NCI-H187 (cell line): ENCODE data around the gene PCDH9.

Experiments used
- DNase-seq, 2 experiments: peaks; one replicate each; lab custom pipeline; 2025; lab: John Stamatoyannopoulos, UW

Gene PCDH9

GRCh38 chr13:66397133-66397532, 833.0 kb downstream of the PCDH9 start:
- no peak for DNase-seq

- no peak for DNase-seq
Measured at GRCh38 chr13:66391322-66391721, 838.8 kb downstream of the PCDH9 start.

DNA sequence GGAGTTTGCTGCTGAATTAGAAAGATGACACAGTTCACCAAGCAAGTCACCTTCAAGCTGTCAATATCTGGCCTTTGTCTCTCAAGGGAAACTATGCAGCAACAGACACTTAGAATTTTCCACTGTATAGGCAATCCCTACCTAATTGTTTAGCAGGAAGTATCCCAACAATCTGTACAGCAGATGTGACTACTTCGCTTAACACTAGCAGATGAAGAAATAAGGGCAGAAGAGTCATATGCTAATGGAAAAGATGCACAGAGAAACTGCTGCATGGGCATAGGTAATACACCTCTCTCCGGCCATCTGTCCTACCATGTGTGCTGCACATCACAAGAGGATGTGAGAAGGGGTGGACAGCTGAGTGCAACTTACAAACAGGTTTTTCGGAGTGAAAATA, 851.2 kb downstream of the PCDH9 start:
- DNase-seq = no peak

- no peak for DNase-seq
Measured at GRCh38 chr13:66377569-66377968, 852.6 kb downstream of the PCDH9 start.

DNA sequence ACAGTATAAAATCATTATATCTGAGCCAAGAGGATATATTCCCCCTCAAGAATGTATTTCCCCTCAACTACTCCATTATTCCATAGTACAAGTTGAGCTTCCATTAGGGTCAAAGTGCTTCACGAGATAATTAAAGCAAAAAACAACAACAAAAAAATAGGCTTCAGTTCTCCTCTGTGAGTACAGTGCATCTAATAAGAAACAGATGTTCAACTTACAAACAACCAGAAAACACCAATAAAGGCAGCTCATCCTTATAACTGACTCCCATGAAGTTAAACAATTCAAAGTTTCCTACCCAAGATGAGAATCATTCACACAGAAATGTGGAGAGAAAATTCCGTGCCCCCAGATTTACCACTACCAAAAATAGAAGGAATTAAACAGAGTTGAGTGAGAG, 854.4 kb downstream of the PCDH9 start:
- DNase-seq = no peak

DNA sequence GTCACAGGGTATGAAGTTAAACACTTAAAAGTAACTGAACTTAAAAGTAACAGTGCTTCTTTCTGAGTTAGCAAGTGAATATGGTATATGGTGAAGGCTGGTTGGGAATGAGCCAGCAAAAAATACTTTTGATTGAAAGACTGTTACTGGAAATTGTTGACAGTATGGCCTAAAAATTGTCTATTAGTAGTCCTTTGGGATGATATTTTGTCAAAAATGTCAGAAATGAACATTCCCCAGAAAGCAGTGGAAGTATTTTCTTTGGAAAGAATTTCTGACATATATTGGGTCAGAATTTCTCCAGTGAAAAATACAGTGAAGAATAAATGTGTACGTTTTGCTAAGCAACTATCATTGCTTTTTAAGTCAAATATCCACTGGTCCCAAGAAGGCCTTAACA, 860.5 kb downstream of the PCDH9 start:
- DNase-seq = no peak

DNA sequence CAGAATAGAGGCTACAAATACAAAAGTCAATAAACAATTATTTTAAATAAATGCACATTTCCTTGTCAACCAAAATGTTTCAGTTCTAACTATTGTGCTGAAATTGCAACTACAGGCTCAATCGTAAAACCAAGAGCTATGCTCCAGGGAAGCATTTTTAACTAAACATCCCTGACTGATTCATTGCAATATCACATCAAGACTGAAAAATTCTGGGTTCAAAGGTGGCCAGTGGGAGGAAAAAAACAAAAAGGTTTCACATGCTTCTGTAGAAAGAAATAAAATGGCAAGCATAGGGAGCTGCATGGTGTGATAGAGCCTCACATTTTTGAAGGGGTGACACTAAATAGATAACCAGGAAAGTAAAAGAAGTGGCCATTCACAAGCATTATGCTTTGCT, 862.8 kb downstream of the PCDH9 start:
- no peak for DNase-seq

GRCh38 chr13:66365101-66365500, 865.0 kb downstream of the PCDH9 start:
- no peak for DNase-seq

GRCh38 chr13:66364346-66364745, 865.8 kb downstream of the PCDH9 start:
- DNase-seq = no peak

DNA sequence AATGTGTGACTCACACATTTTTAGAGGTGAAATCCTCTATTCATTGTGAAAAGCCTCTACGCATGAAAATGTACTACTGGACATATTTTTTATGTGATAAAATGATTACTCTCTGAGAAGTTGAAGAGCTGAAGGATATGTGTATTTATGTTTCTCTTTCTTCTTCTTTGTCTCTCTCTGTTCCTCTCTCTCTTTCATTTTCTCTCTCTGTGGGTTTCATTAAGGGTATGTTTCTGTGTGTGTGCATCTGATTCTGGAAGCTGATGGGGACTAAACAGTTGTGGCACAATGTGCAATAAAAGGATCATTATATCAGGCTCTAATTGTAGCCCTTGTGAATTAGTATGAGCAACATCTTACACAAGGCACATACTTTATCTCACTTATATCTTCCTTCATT, 867.7 kb downstream of the PCDH9 start:
- DNase-seq = no peak

DNA sequence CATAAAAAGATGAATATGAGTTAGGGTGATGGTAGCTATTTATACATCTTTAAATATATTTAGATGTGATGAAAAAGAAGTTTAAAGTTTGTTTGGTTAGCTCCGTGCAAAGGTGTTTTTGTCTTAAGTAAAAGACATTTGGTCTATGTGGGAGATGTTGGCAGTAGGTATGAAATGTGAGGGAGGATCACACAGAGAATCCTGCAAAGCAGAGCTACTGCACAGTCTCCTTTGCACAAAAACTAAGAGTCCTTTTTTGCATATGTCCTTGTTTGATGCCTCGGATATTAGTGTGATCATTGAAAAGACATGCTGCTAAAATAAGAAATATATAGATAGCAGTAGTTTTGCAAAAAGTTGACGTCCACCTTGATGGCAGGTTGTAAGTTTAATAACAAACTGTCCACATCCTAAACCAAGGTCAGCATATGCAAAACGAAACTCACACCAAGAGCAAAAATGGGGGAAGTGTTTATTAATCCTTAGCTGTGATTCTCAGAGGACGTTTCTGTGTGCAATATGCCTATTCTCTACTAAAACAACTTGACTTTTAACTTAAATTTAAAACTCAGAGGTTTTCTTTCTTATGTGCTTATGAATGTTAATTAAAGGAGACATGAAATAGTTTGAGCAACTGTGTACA, 870.1 kb downstream of the PCDH9 start:
- DNase-seq = no peak

DNA sequence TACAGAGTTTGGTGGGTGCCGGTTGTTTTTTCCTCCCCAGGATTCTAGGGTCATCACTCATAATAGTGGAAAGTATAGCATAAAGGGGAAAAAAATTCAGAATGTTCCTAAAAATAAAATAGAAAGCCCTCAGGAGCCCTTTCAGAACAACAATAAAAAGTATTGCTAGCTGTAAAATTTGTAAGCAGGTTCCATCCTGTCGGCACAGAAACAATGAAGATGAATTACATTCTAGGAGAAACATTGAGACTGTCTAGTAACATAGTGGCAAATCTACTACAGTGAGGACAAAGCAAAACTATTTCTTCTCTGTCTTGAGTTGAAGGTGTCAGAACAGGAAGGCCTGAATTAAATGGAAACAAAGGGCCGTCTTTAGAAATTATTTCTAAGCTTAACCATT, 870.7 kb downstream of the PCDH9 start:
- DNase-seq = no peak

DNA sequence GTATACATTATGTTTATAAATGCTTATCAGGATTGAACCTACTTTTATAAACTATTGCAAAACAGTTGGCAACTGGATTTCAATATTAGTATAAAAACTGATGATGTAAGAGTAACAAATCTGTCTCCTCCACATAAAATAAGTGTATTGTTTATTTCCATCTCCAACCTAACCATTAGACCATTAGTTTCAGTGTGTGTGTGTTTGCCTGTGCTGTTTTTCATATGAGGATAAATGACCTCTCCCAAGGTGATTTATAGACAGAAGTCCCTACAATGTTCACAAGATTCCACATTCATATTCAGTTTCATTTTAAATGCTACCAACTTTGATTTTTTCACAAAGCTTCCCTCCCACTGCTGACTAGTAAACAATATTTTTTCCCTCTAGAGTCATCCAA, 871.6 kb downstream of the PCDH9 start:
- DNase-seq = no peak

DNA sequence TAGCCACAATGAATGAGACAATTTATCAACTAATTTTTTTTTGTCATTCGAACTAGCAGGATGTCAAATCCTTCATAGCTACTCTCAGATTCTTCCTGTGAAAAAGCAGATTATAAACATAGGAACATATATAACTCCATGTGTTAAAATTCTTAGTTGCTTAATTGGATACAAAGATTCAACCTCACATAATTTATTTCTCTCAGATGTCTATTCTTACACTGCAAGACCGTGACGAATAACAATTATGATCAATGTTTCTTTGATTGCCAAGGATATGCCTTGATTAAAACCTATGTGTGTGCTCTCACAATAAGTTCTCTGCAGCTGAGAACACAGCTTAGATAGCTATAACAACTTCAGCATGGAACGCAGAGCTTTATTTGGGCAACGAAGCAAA, 872.7 kb downstream of the PCDH9 start:
- no peak for DNase-seq

DNA sequence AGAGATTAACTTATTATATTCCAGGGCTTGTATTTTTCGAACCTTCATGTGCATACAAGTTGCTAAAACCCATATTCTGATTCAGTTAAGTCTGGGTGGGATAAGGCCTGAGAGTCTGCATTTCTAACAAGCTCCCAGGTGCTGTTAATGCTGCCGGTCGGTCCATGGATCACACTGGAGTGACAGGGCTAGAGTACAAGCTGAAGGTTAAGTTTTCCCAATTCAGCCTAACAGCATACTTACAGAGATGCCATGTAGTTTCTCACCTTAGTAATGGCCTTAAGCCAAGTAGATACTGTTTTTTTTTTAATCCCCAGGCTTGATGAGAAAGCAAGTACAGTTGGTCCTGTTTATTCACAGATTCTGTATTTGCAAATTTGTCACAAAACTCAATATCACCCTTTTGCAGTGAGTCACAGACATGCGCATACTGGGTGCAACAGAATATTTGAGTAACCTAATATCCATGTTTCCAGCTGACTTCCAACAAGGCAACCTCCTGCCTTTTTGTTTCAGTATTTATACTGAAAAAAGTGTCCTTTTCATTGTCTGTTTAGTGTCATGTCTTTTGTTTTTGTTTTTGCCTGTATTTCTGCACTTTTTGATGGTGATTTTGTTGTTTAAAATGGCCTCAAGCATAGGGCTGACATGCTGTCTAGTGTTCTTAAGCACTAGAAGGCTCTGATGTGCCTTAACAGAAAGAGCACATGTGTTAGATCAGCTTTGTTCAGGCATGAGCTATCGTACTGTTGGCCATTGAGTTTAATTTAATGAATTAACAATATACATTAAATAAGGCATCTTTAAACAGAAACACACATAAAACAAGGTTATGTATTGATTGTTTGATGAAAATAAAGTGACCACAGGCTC, 875.0 kb downstream of the PCDH9 start:
- no peak for DNase-seq

GRCh38 chr13:66353664-66354063, 876.5 kb downstream of the PCDH9 start:
- DNase-seq = no peak

DNA sequence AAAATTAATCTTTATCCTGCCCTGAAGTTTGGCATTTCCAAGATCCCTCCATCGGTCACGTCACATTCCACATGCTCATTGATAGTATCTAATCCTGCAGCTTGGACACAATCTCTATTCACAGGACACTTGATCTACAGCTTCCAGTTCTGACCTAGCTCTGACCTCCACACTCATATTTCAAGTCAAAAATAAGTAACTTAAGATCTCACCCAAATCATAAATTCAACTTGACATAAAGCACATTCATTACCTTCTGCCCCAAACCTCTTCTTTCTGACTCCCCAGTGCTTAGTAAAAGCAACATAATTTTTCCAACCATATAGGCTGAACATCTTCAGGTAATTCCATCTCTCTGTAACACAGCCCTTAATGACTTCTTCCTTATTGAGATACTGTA, 880.2 kb downstream of the PCDH9 start:
- no peak for DNase-seq

DNA sequence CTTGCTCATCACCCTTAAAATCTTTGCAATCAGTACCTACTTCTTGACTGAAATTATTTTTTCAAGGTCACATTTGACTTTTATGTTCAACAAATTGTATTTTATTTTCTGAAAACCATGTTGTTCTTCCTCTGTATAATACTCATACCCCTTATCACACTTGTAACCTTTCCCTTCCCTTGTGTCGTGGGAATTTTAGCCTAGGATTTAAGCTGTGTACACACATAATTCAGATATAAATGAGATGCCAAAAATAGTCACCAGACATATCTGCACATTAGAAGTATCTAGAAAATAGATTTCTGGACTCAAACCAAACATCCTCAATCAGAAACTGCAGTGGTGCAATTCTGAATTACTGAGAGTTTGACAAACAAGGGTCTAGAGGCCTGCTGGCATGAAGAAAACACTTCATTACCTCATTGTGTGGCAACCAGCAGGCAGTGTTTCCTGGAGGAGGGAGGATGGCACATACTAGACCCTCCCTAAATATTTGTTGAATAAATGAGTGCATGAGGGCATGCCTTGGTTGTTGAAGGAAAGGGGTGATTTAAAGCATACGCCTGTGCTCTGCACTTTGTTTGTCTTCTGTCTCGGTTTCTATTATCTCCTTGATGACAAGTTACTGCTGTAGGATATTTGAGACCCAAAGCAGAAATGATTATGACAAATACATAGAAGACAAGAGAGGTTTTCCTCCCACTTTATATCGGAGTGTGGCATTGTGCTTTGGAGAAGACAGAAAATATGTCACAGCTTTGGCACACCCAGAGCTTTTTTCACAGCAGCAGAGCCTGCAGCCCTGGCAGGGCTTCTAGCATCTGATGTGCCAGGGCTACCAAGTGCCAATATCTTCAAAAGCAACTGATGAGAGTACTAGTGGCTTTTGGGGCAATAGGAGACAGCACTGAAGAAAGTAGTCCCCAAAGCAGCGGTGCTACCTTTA, 881.1 kb downstream of the PCDH9 start:
- DNase-seq = no peak

DNA sequence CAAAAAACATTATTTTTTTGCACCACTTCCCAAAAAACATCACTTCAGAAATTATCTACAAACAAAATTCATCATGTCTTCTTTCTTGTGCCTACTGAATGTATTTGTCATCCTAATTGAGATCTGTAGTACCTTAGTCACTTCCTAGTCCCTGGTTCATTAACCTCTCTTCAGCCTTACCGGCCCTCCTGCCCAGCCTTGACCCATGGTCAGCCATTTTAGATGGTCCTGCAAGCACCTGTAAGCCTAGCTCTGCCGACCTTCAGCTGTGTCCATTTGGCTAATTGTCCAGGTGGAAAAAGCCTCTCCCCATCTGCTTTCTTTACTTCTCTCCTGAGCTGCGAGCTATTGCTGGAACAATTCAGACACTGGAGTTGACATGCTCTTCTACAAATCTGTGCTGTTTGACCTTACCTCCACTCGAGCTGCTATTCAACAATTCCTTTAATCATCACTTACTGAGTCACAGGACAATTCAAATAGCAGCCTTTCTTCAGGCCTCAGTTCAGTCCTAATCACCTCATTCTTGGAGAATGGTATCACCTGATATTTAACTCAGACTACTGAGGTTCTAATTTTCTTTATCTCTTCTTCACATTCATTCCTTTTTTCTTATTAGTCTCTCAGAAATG, 882.5 kb downstream of the PCDH9 start:
- DNase-seq = no peak

GRCh38 chr13:66345971-66346370, 884.2 kb downstream of the PCDH9 start:
- DNase-seq = no peak

DNA sequence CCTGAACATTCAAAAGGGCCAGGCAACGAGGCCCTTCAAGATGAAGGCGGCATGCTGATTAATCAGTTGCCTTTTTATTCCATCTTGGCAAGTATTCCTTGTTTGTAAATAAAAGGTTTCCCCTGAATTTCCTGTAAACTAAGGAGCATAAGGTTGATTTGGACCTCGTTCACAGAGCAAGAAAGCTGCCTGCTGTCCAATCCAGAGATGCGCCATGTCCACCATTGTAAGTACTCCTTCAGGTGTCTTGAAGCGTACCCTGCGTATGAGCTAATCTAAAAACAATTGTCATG, 884.7 kb downstream of the PCDH9 start:
- no peak for DNase-seq

DNA sequence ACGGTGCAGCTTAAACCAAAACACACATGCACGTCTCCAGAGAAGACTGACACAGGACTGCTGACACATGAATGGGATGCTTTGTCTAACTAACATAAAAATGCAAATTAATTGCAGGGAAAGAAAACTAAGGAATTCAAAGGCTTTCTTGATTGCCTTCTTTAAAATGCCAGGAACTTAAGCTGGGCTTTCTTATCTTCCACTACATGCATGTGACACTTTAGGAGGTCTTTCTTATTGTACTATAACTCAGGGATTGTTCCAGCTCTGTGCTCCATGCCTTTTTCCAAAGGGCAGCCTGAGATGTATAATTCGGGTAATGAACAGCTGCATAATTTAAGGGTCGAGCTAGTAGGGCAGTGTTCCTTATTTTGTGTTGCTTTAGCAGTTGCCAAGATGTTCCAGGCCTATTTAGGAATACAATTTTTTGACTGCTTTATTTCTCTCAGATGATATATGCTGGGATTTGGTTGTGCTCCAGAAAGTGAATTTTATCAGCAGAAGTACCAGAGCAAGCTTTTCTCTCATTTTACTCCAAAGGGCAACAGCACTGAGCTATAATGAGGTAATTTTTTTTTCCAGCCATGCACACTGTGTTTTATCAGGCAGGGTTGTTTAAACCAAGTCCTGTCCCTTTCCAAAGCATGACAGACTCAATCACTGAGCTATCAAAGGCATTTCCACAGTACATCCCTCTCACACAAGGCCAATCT, 885.2 kb downstream of the PCDH9 start:
- DNase-seq = no peak
